Upper lobe of left lung (tissue), 6 donors: ENCODE results near the gene FHIT. TPM values are rescaled to one million over a fixed set of nuclear protein-coding genes. Genes with fewer than 3 reads are reported as not detected.

ENCODE experiments used
- ATAC-seq, 2 donors: fragments of 200-7000 bp; cut with Tn5 transposase; one replicate each; pipeline ENCODE4 v1.9.1; 2022; ENCODE audit warnings: mild to moderate bottlenecking in 2 of 2, moderate library complexity in 2 of 2; ENCODE audit not compliant: low FRiP score in 2 of 2
- DNase-seq, 2 donors: peaks; one replicate each; pipeline ENCODE4 v3.0.0-alpha.2; 2019 to 2020
- H3K27ac ChIP-seq, 4 donors: fragments of 200-600 bp; sonication (generic); one replicate each; pipeline ENCODE4 v1.5.1; 2016 to 2019
- H3K27me3 ChIP-seq, 4 donors: fragments of 200-600 bp; sonication (generic); one replicate each; pipeline ENCODE4 v1.5.1; 2017 to 2019
- H3K36me3 ChIP-seq, 4 donors: fragments of 200-600 bp; sonication (generic); one replicate each; pipeline ENCODE4 v1.5.1; 2016 to 2019
- H3K4me1 ChIP-seq, 4 donors: fragments of 200-600 bp; sonication (generic); one replicate each; pipeline ENCODE4 v1.5.1; 2018 to 2019
- H3K4me3 ChIP-seq, 4 donors: fragments of 200-600 bp; sonication (generic); one replicate each; pipeline ENCODE4 v1.5.1; 2017 to 2019; ENCODE audit warnings: mild to moderate bottlenecking in 2 of 4, moderate library complexity in 1 of 4
- H3K9me3 ChIP-seq, 4 donors: fragments of 200-600 bp; sonication (generic); one replicate each; pipeline ENCODE4 v1.5.1; 2018 to 2019
- EP300 ChIP-seq, 4 donors: sonication (generic); formaldehyde crosslinking; IDR thresholded peaks; one replicate each; pipeline ENCODE4 v1.5.1; 2017; ENCODE audit warnings: antibody characterized with exemption in 4 of 4, control low read depth in 2 of 4
- POLR2A ChIP-seq, 4 donors: fragments of 450-650 bp; IDR thresholded peaks; one replicate each; pipeline ENCODE4 v1.5.1; 2016 to 2017; ENCODE audit warnings: antibody characterized with exemption in 4 of 4, mild to moderate bottlenecking in 2 of 4
- POLR2AphosphoS5 ChIP-seq, 2 donors: sonication (generic); formaldehyde crosslinking; IDR thresholded peaks; one replicate each; pipeline ENCODE4 v1.5.1; 2017; ENCODE audit warnings: antibody characterized with exemption in 2 of 2
- WGBS, 2 donors: methylation state at CpG; one replicate each; pipeline ENCODE4 v1.1.5; 2017 to 2018; 5-methylcytosine and 5-hydroxymethylcytosine counted together
- total RNA-seq, 6 donors: library from RNA; depleted of rRNA in 4 of 6; stranded (reverse); fragments of >200 nt in 4 of 6; gene quantifications; one replicate each; pipeline versions ENCODE4 v1.1.0 to v1.2.1, GENCODE V29; 2016 to 2021
- TF ChIP-seq, protein P1 (sequence below), 6 experiments: fragments of 450-650 bp in 4 of 6; fragments of 200-600 bp in 2 of 6; sonication (generic) in 2 of 6; IDR thresholded peaks; one replicate each; pipeline ENCODE4 v1.5.1; 2016 to 2019; ENCODE audit warnings: antibody characterized with exemption in 6 of 6
- donor health status: DM: no; HTN: no; CAD: no; lungs with moderate emphysema.
- donor health status: DM: no; HTN: yes; CAD: no; lungs with severe emphysema.

The FHIT gene
- total RNA-seq, 6 donors from 2014 or later, result 6.8 to 56.6 (median 11.1) TPM

DNA sequence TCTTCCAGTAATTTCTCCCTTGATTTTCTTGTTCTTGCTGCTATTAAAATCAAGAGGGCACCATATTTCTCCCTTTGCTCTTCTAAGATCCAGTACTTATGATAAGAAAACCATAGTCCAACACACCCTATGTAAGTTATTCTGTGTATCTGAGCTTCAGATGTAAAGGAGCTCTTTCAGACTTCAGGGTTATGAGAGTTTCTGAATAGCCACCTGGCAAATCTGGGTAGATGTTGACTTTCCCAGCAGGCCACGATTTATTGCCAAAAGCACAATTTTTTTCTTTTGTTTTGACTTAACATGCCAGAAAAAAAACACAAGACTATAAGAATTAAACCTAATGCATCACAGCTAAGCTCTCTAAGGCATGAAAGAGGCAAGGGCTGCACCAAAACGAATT is 1045.0 kb downstream of the FHIT start:
- Histone ChIP-seq H3K4me3 (no peak overlapping the region), H3K9me3 (no peaks in the 10 kb centered on the region), H3K4me1 (no peaks in the 10 kb centered on the region), H3K27me3 (no peaks in the 10 kb centered on the region), H3K27ac (no peak overlapping the region), H3K36me3 (no peaks in the 10 kb centered on the region)
- TF ChIP-seq POLR2A (IDR thresholded peaks at IDR 0.05) (no peak), POLR2AphosphoS5 (IDR thresholded peaks at IDR 0.05) (no peak), EP300 (IDR thresholded peaks at IDR 0.05) (no peak)
- TF ChIP-seq, protein P1, sequence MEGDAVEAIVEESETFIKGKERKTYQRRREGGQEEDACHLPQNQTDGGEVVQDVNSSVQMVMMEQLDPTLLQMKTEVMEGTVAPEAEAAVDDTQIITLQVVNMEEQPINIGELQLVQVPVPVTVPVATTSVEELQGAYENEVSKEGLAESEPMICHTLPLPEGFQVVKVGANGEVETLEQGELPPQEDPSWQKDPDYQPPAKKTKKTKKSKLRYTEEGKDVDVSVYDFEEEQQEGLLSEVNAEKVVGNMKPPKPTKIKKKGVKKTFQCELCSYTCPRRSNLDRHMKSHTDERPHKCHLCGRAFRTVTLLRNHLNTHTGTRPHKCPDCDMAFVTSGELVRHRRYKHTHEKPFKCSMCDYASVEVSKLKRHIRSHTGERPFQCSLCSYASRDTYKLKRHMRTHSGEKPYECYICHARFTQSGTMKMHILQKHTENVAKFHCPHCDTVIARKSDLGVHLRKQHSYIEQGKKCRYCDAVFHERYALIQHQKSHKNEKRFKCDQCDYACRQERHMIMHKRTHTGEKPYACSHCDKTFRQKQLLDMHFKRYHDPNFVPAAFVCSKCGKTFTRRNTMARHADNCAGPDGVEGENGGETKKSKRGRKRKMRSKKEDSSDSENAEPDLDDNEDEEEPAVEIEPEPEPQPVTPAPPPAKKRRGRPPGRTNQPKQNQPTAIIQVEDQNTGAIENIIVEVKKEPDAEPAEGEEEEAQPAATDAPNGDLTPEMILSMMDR (IDR thresholded peaks at IDR 0.05), result no peak
- DNase-seq (no peak), ATAC-seq (no peak)
- WGBS, 2 donors, result 59 to 61% methylated on average over 2 of the region's 2 CpGs

DNA sequence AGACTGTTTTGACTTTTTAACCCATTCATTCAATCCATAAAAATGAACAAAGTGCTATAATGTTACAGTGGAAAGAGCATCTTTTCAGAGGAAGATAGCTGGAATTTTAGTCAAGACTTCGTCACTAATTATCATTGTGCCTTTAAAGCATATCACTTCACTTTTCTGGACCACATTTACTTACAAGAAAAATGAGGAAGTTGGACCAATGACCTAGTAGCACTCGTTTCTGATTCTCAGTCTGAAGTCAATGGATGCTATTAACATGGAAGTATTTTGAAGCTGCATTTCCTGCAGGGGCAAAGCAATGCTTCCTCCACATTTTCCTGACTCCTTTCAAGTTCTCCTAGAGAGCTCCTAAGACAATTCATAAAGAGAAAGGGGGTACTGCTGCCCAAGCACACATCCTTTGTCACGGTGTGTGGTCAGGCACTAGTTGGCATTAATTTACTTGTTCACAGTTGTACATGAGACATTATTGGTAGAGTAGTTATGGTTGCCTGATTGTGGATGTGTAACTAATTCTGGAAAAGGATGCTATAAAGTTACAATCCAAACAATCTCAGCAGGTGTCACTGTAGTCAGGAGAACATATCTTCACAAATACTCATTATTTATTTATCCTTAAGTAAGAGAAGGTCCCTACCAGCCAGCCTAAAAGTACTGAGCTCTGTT is 1049.1 kb downstream of the FHIT start:
- Histone ChIP-seq H3K4me1 (no peaks in the 10 kb centered on the region), H3K27me3 (no peaks in the 10 kb centered on the region), H3K27ac (no peak overlapping the region), H3K4me3 (no peak overlapping the region), H3K36me3 (no peaks in the 10 kb centered on the region), H3K9me3 (no peaks in the 10 kb centered on the region)
- WGBS, 2 donors, result 44 to 58% methylated on average over 3 of the region's 3 CpGs
- TF ChIP-seq, protein P1 (IDR thresholded peaks at IDR 0.05), result no peak
- no peak for TF ChIP-seq EP300 (IDR thresholded peaks at IDR 0.05)
- TF ChIP-seq POLR2AphosphoS5 (IDR thresholded peaks at IDR 0.05), result no peak
- TF ChIP-seq POLR2A (IDR thresholded peaks at IDR 0.05), result no peak
- DNase-seq (no peak), ATAC-seq (no peak)

DNA sequence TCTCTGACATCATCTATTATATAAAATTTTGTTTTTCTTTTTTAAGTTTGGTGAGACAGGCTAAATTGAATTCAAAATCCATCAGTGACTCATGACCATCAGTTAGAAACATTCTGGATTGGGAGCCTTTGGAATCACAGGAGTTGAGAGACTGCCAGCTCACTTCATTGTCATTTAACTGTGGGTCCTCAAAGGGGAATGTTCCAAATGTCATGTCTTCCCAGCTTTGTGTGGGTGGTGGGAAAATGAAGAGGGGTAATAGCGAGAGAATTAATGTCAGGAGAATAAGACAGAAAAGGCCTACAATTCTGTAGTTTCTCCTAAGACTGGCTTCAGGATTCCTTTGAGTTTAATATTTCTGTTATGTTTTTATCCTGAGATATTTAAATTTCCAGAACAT is 1051.9 kb downstream of the FHIT start:
- no peak overlapping the region for H3K27ac ChIP-seq
- no peaks in the 10 kb centered on the region for H3K27me3 ChIP-seq
- ATAC-seq (no peak), DNase-seq (no peak)
- no peak for TF ChIP-seq POLR2A (IDR thresholded peaks at IDR 0.05)
- no peak for TF ChIP-seq EP300 (IDR thresholded peaks at IDR 0.05)
- TF ChIP-seq, protein P1 (IDR thresholded peaks at IDR 0.05), result no peak
- TF ChIP-seq POLR2AphosphoS5 (IDR thresholded peaks at IDR 0.05), result no peak
- no peaks in the 10 kb centered on the region for H3K9me3 ChIP-seq
- H3K36me3 ChIP-seq, result no peaks in the 10 kb centered on the region
- WGBS, 2 donors, result 0% methylated on average over 1 of the region's 1 CpG
- H3K4me1 ChIP-seq, result no peaks in the 10 kb centered on the region
- no peak overlapping the region for H3K4me3 ChIP-seq

DNA sequence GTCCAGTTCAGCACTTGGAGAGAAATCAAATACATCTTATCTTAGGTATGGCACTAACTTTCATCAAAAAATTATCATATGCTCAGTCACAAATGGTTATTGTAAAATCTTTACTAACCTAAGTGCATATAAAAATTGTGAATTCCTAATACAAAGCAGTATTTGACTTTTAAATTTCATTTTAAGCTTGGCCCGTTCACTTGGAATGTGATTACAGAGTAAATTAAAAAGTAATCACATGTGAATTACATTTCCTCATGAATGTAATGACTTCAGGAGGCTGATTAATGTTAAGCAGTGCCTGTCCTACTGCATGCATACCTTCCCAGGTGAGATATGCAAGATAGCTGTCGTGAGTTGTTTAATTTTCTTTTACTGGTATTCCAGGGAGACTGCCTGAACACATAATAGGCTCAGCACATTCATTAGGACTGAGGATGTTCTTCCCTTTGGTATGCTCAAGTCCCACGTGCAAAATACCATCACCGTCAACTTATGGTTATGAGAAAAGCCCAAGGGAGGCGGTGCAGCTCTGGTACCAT is 1053.0 kb downstream of the FHIT start:
- Histone ChIP-seq H3K27ac (no peak overlapping the region), H3K4me3 (no peak overlapping the region), H3K4me1 (no peaks in the 10 kb centered on the region), H3K9me3 (no peaks in the 10 kb centered on the region), H3K27me3 (no peaks in the 10 kb centered on the region), H3K36me3 (no peaks in the 10 kb centered on the region)
- 83 to 85% methylated on average over 5 of the region's 5 CpGs for WGBS, 2 donors
- ATAC-seq (no peak), DNase-seq (no peak)
- TF ChIP-seq, protein P1 (IDR thresholded peaks at IDR 0.05), result no peak
- no peak for TF ChIP-seq POLR2A (IDR thresholded peaks at IDR 0.05)
- TF ChIP-seq POLR2AphosphoS5 (IDR thresholded peaks at IDR 0.05), result no peak
- no peak for TF ChIP-seq EP300 (IDR thresholded peaks at IDR 0.05)
